ENCODE measurements around the gene PROB1. TPM values are rescaled to one million over a fixed set of nuclear protein-coding genes. Genes with fewer than 3 reads are reported as not detected.

Gene PROB1
- total and polyA plus RNA-seq, 9 of the 15 experiments (the other 6 are each of a cell fraction or from before 2014, with no cell fraction given) = 0.01 to 1.8 (median 0.47) TPM

DNA sequence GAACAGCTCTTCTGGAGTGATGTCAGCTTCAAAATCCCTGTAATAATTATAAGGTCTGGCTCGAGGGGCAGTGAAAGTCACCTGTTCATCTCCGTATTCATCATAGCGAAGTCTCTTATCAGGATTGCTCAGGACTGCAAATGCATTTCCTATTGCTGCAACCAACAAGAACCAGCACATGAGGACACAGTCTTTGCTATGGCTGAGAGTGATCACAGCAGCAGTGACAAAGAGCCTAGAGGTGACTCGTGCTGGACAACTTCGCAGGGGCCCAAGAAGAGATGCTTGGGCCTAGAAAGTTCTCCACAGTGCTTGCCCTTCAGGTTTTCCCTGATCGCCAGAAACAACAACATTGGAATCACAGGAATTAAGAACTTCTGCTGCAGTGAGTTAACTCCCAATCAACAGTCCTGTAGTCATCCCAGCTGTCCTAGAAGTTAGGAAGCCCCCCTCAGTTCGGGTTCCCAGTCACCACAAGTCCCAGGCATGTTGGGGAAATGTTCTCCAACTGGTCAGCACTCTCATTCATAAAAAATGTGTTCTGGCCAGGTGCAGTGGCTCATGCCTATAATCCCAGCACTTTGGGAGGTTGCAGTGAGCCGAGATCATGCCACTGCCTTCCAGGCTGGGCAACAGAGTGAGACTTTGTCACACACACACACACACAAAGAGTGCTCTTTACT is 31.4 kb upstream of the PROB1 start (continued):
- TF ChIP-seq CBFA2T2 (conservative IDR thresholded peaks at IDR 0.05) (no peak), L3MBTL2 (IDR thresholded peaks at IDR 0.05) (no peak), ZNF197 (CRISPR knock-in tag; IDR thresholded peaks at IDR 0.05; ENCODE audit: low read depth) (no peak), MED1 (CRISPR knock-in tag; IDR thresholded peaks at IDR 0.05; ENCODE audit: borderline replicate concordance) (no peak), NFIC (IDR thresholded peaks at IDR 0.05) (no peak), RCOR1 (IDR thresholded peaks at IDR 0.05; ENCODE audit: borderline replicate concordance in 1 of 2, low read depth in 2 of 2, low read length in 2 of 2) (no peak), GABPB2 (CRISPR knock-in tag; conservative IDR thresholded peaks at IDR 0.05) (no peak), LARP7 (IDR thresholded peaks at IDR 0.05) (no peak), CTBP1 (IDR thresholded peaks at IDR 0.05; ENCODE audit: borderline replicate concordance) (0 out of 2 replicates have a peak, but pooled peaks have one; percentile 33)
- TF ChIP-seq, protein P1, sequence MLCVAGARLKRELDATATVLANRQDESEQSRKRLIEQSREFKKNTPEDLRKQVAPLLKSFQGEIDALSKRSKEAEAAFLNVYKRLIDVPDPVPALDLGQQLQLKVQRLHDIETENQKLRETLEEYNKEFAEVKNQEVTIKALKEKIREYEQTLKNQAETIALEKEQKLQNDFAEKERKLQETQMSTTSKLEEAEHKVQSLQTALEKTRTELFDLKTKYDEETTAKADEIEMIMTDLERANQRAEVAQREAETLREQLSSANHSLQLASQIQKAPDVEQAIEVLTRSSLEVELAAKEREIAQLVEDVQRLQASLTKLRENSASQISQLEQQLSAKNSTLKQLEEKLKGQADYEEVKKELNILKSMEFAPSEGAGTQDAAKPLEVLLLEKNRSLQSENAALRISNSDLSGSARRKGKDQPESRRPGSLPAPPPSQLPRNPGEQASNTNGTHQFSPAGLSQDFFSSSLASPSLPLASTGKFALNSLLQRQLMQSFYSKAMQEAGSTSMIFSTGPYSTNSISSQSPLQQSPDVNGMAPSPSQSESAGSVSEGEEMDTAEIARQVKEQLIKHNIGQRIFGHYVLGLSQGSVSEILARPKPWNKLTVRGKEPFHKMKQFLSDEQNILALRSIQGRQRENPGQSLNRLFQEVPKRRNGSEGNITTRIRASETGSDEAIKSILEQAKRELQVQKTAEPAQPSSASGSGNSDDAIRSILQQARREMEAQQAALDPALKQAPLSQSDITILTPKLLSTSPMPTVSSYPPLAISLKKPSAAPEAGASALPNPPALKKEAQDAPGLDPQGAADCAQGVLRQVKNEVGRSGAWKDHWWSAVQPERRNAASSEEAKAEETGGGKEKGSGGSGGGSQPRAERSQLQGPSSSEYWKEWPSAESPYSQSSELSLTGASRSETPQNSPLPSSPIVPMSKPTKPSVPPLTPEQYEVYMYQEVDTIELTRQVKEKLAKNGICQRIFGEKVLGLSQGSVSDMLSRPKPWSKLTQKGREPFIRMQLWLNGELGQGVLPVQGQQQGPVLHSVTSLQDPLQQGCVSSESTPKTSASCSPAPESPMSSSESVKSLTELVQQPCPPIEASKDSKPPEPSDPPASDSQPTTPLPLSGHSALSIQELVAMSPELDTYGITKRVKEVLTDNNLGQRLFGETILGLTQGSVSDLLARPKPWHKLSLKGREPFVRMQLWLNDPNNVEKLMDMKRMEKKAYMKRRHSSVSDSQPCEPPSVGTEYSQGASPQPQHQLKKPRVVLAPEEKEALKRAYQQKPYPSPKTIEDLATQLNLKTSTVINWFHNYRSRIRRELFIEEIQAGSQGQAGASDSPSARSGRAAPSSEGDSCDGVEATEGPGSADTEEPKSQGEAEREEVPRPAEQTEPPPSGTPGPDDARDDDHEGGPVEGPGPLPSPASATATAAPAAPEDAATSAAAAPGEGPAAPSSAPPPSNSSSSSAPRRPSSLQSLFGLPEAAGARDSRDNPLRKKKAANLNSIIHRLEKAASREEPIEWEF (CRISPR knock-in tag; IDR thresholded peaks at IDR 0.05) = no peak
